IMR-90 (cell line): ENCODE data around the gene YJEFN3. TPM values are rescaled to one million over a fixed set of nuclear protein-coding genes. Genes with fewer than 3 reads are reported as not detected.

Experiments used
- ATAC-seq: fragments of 200-7000 bp; cut with Tn5 transposase; 2 replicates; pipeline ENCODE4 v1.9.1; 2020; ENCODE audit warnings: low read depth, mild to moderate bottlenecking, moderate library complexity
- BruUV-seq: library from RNA; stranded (reverse); fragments of 400-500 nt; replicated peaks from 2 replicates; lab custom pipeline; 2021; lab: Mats Ljungman, UMichigan
- CTCF ChIA-PET: fragments of 300-600 bp; formaldehyde crosslinking; extraction: SDS; loops from one replicate; lab custom pipeline; 2021; ENCODE audit warnings: antibody characterized with exemption; lab: Yijun Ruan, JAX
- POLR2A ChIA-PET: fragments of 300-600 bp; sonication (Branson Sonifier 250); formaldehyde crosslinking; loops from one replicate; lab custom pipeline; 2022; ENCODE audit warnings: antibody characterized with exemption; ENCODE audit not compliant: unreplicated experiment; lab: Charles Lee
- DNase-seq: peaks from one replicate; pipeline ENCODE4 v3.0.0; 2013
- H2AFZ ChIP-seq: replicated peaks from 2 replicates; pipeline ENCODE3; 2013; ENCODE audit warnings: low read length, mild to moderate bottlenecking; ENCODE audit not compliant: poor library complexity
- H2AK5ac ChIP-seq: 2 replicates; pipeline ENCODE4 v1.6.1; 2013; ENCODE audit warnings: low read depth, low read length, inconsistent platforms
- H2AK9ac ChIP-seq: replicated peaks from 2 replicates; pipeline ENCODE3; 2013; ENCODE audit warnings: mild to moderate bottlenecking, low read depth, low read length, moderate library complexity; ENCODE audit not compliant: poor library complexity
- H2BK120ac ChIP-seq: 2 replicates; pipeline ENCODE4 v1.6.1; 2013; ENCODE audit warnings: low read depth, low read length, inconsistent platforms
- H2BK15ac ChIP-seq: 3 replicates; pipeline ENCODE4 v1.6.1; 2013; ENCODE audit warnings: low read depth, low read length, inconsistent platforms
- H2BK20ac ChIP-seq: 2 replicates; pipeline ENCODE4 v1.6.1; 2013; ENCODE audit warnings: low read depth, mild to moderate bottlenecking, inconsistent platforms, low read length, moderate library complexity
- H2BK5ac ChIP-seq: 2 replicates; pipeline ENCODE4 v1.6.1; 2013; ENCODE audit warnings: mild to moderate bottlenecking, low read depth, low read length, inconsistent platforms; ENCODE audit not compliant: poor library complexity, severe bottlenecking
- H3K14ac ChIP-seq: replicated peaks from 2 replicates; pipeline ENCODE4 v1.6.1; 2013; ENCODE audit warnings: low read depth, low read length, inconsistent platforms
- H3K18ac ChIP-seq: 2 replicates; pipeline ENCODE4 v1.6.1; 2013; ENCODE audit warnings: low read depth, low read length, control low read depth
- H3K23ac ChIP-seq: 2 replicates; pipeline ENCODE4 v1.6.1; 2013; ENCODE audit warnings: low read depth, low read length, inconsistent platforms
- H3K27ac ChIP-seq: 2 replicates; pipeline ENCODE4 v1.5.1; 2013; ENCODE audit warnings: mild to moderate bottlenecking, control low read depth, low read length; ENCODE audit not compliant: insufficient read depth
- H3K27me3 ChIP-seq: 2 replicates; pipeline ENCODE4 v1.6.1; 2013; ENCODE audit warnings: low read length; ENCODE audit not compliant: control insufficient read depth, insufficient read depth
- H3K36me3 ChIP-seq: 2 replicates; pipeline ENCODE4 v1.6.1; 2013; ENCODE audit warnings: low read length, mixed read lengths; ENCODE audit not compliant: control insufficient read depth, insufficient read depth
- H3K4ac ChIP-seq: 2 replicates; pipeline ENCODE4 v1.6.1; 2013; ENCODE audit warnings: low read depth, low read length, inconsistent platforms
- H3K4me1 ChIP-seq: 2 replicates; pipeline ENCODE4 v1.6.1; 2013; ENCODE audit warnings: low read length, mixed read lengths; ENCODE audit not compliant: control insufficient read depth, insufficient read depth
- H3K4me2 ChIP-seq: 2 replicates; pipeline ENCODE4 v1.6.1; 2013; ENCODE audit warnings: low read depth, mild to moderate bottlenecking, control low read depth, low read length, moderate library complexity
- H3K4me3 ChIP-seq: 2 replicates; pipeline ENCODE4 v1.5.1; 2013; ENCODE audit warnings: low read depth, mild to moderate bottlenecking, control low read depth, low read length, moderate library complexity; ENCODE audit not compliant: insufficient read depth
- H3K56ac ChIP-seq: 2 replicates; pipeline ENCODE4 v1.6.1; 2013; ENCODE audit warnings: low read length, inconsistent platforms; ENCODE audit not compliant: insufficient read depth; ENCODE audit errors: extremely low read depth
- H3K79me1 ChIP-seq, 2 experiments: 2 replicates each; pipeline ENCODE4 v1.6.1; 2013; ENCODE audit warnings: low read length in 2 of 2, inconsistent platforms in 1 of 2, low read depth in 1 of 2
- H3K9ac ChIP-seq: 2 replicates; pipeline ENCODE4 v1.6.1; 2013; ENCODE audit warnings: low read depth, low read length, control low read depth
- H3K9me1 ChIP-seq: 2 replicates; pipeline ENCODE4 v1.6.1; 2013; ENCODE audit warnings: low read length, inconsistent platforms; ENCODE audit not compliant: insufficient read depth
- H3K9me3 ChIP-seq: 2 replicates; pipeline ENCODE4 v1.6.1; 2013; ENCODE audit warnings: low read length; ENCODE audit not compliant: control insufficient read depth, insufficient read depth
- H4K20me1 ChIP-seq: 2 replicates; pipeline ENCODE4 v1.6.1; 2013; ENCODE audit warnings: low read length, inconsistent platforms; ENCODE audit not compliant: insufficient read depth
- H4K5ac ChIP-seq: 2 replicates; pipeline ENCODE4 v1.6.1; 2013; ENCODE audit warnings: mild to moderate bottlenecking, low read depth, low read length, control low read depth
- H4K8ac ChIP-seq, 2 experiments: 2 replicates each; pipeline ENCODE4 v1.6.1; 2013; ENCODE audit warnings: low read depth in 2 of 2, low read length in 2 of 2, control low read depth in 1 of 2, inconsistent platforms in 1 of 2
- H4K91ac ChIP-seq: 2 replicates; pipeline ENCODE4 v1.6.1; 2013; ENCODE audit warnings: low read depth, low read length, inconsistent platforms; ENCODE audit not compliant: insufficient read depth
- CEBPB ChIP-seq: IDR thresholded peaks from 2 replicates; pipeline ENCODE4 v1.6.1; 2012; ENCODE audit warnings: low read depth, low read length, improper control_type of control experiment
- ELK1 ChIP-seq: fragments of 150-350 bp; IDR thresholded peaks from 2 replicates; pipeline ENCODE4 v1.6.1; 2016; ENCODE audit warnings: low read depth, mild to moderate bottlenecking, low read length, moderate library complexity, borderline replicate concordance
- FOS ChIP-seq: fragments of 150-350 bp; IDR thresholded peaks from 2 replicates; pipeline ENCODE4 v1.6.1; 2016; ENCODE audit warnings: low read depth, low read length
- MAFK ChIP-seq: IDR thresholded peaks from 2 replicates; pipeline ENCODE4 v1.6.1; 2012; ENCODE audit warnings: low read depth, low read length, improper control_type of control experiment
- MXI1 ChIP-seq: IDR thresholded peaks from 2 replicates; pipeline ENCODE4 v1.6.1; 2012; ENCODE audit warnings: low read depth, mild to moderate bottlenecking, low read length, moderate library complexity, borderline replicate concordance
- POLR2A ChIP-seq: IDR thresholded peaks from 2 replicates; pipeline ENCODE4 v1.6.1; 2012; ENCODE audit warnings: mild to moderate bottlenecking, low read depth, low read length
- RAD21 ChIP-seq: IDR thresholded peaks from 2 replicates; pipeline ENCODE4 v1.6.1; 2012; ENCODE audit warnings: low read length, improper control_type of control experiment
- RFX5 ChIP-seq: IDR thresholded peaks from 2 replicates; pipeline ENCODE4 v1.8.0; 2012; ENCODE audit warnings: low read depth, mild to moderate bottlenecking, low read length, moderate library complexity
- SMC3 ChIP-seq: fragments of 150-350 bp; IDR thresholded peaks from 2 replicates; pipeline ENCODE4 v1.6.1; 2016; ENCODE audit warnings: low read depth, mild to moderate bottlenecking, antibody characterized with exemption, low read length, moderate library complexity
- USF2 ChIP-seq: fragments of 150-350 bp; IDR thresholded peaks from 2 replicates; pipeline ENCODE4 v1.6.1; 2017; ENCODE audit warnings: mild to moderate bottlenecking, antibody characterized with exemption, low read length, low read depth
- WGBS, 2 experiments: methylation state at CpG; one replicate each; pipeline versions ENCODE4 v1.1.5 to v1.1.7; 2013; ENCODE audit warnings: missing lambda C conversion rate in 2 of 2; ENCODE audit not compliant: insufficient read length in 1 of 2; ENCODE audit errors: extremely low coverage in 2 of 2; 5-methylcytosine and 5-hydroxymethylcytosine counted together
- dilution Hi-C: fragments of 300-500 bp; cut with HindIII; formaldehyde crosslinking; loops from one replicate; pipeline ENCODE4 v1.14.3; 2018; ENCODE audit warnings: low sequenced_read_pairs; ENCODE audit not compliant: unreplicated experiment
- in situ Hi-C: fragments of 300-500 bp; cut with MboI; formaldehyde crosslinking; loops from 3 replicates; pipeline ENCODE4 v1.14.3; 2019; ENCODE audit warnings: low sequenced_read_pairs, inconsistent platforms, mixed read lengths
- intact Hi-C: fragments of 100-400 bp; cut with micrococcal nuclease; formaldehyde crosslinking; loops from 2 replicates; pipeline ENCODE4 v1.10.0; 2022
- polyA plus RNA-seq, 3 experiments: library from polyadenylated mRNA; depleted of rRNA; stranded (reverse); fragments of >200 nt; gene quantifications; 2 replicates each; pipeline ENCODE4 v1.2.3, GENCODE V29; 2012; ENCODE audit warnings: low replicate concordance in 1 of 3
- total RNA-seq: library from RNA; depleted of rRNA; stranded (reverse); fragments of >200 nt; gene quantifications from 2 replicates; pipeline ENCODE4 v1.2.3, GENCODE V29; 2012
- TF ChIP-seq, protein P1 (sequence below): conservative IDR thresholded peaks from 2 replicates; pipeline ENCODE4 v1.5.1; 2012; ENCODE audit warnings: mild to moderate bottlenecking, low read depth, low read length, improper control_type of control experiment

YJEFN3 gene
- total and polyA plus RNA-seq, 2 of the 4 experiments (the other 2 are of a cell fraction), result 0.72 to 4.0 TPM

- TF ChIP-seq SMC3, result no peak
- no peak; the same call in 1 of the 2 replicates for TF ChIP-seq MXI1
- TF ChIP-seq CEBPB, result no peak
Measured at GRCh38 chr19:19515642-19516519, 12.8 kb upstream of the YJEFN3 start, which contains the start of gene NDUFA13 (continued).

- no peak overlapping the region for H3K14ac ChIP-seq
- H2AFZ ChIP-seq, result no peak overlapping the region
- peaks cover 9% of the 10 kb centered on the region for H3K36me3 ChIP-seq
- no peak overlapping the region for H2BK20ac ChIP-seq
- no peaks in the 10 kb centered on the region for H3K27me3 ChIP-seq
- no peak overlapping the region for H4K5ac ChIP-seq
- H4K20me1 ChIP-seq, result peaks cover 4% of the 10 kb centered on the region; the same call in 1 of the 2 replicates
- H3K4me1 ChIP-seq, result peaks cover 5% of the 10 kb centered on the region; the same call in 1 of the 2 replicates
- no peak overlapping the region for H3K56ac ChIP-seq
- WGBS, 2 experiments, result 100% methylated on average over 1 of the region's 10 CpGs; no CpG with 5 or more reads in 1 of the 2 experiments
- H2BK5ac ChIP-seq, result no peak overlapping the region
- intact Hi-C loops, result no loop called here
- ATAC-seq, result no peak
- H4K8ac ChIP-seq, result no peak overlapping the region; a peak in 1 of 4 replicates
- no peak for DNase-seq
- H4K91ac ChIP-seq, result no peak overlapping the region
- H3K18ac ChIP-seq, result no peak overlapping the region
- H3K4me3 ChIP-seq, result no peak overlapping the region
- no TSS peak for BruUV-seq
- H2AK9ac ChIP-seq, result no peak overlapping the region
- H3K9me1 ChIP-seq, result no peaks in the 10 kb centered on the region
- H2BK15ac ChIP-seq, result no peak overlapping the region
- no peak overlapping the region for H3K23ac ChIP-seq
- H3K9ac ChIP-seq, result no peak overlapping the region
- no peak overlapping the region for H3K4ac ChIP-seq
- H3K9me3 ChIP-seq, result 0 out of 2 replicates have a peak, but pooled peaks cover 3% of the 10 kb centered on the region
- in situ Hi-C loops, result no loop called here
- ChIA-PET CTCF (no interaction called here), POLR2A (no interaction called here)
- H3K4me2 ChIP-seq, result no peak overlapping the region; the same call in 1 of the 2 replicates
- H3K27ac ChIP-seq, result no peak overlapping the region
- H2AK5ac ChIP-seq, result no peak overlapping the region
- H2BK120ac ChIP-seq, result no peak overlapping the region
- H3K79me1 ChIP-seq, result peaks cover 24 to 62% of the 10 kb centered on the region in 2 experiments
- dilution Hi-C loops, result no loop called here
- TF ChIP-seq CEBPB (no peak), SMC3 (no peak), FOS (no peak), MAFK (no peak), POLR2A (no peak), MXI1 (no peak), ELK1 (no peak), USF2 (no peak), RFX5 (no peak), RAD21 (no peak)
- TF ChIP-seq, protein P1, sequence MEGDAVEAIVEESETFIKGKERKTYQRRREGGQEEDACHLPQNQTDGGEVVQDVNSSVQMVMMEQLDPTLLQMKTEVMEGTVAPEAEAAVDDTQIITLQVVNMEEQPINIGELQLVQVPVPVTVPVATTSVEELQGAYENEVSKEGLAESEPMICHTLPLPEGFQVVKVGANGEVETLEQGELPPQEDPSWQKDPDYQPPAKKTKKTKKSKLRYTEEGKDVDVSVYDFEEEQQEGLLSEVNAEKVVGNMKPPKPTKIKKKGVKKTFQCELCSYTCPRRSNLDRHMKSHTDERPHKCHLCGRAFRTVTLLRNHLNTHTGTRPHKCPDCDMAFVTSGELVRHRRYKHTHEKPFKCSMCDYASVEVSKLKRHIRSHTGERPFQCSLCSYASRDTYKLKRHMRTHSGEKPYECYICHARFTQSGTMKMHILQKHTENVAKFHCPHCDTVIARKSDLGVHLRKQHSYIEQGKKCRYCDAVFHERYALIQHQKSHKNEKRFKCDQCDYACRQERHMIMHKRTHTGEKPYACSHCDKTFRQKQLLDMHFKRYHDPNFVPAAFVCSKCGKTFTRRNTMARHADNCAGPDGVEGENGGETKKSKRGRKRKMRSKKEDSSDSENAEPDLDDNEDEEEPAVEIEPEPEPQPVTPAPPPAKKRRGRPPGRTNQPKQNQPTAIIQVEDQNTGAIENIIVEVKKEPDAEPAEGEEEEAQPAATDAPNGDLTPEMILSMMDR, result no peak
Measured at GRCh38 chr19:19517235-19517619, 11.5 kb upstream of the YJEFN3 start.
